Upper lobe of right lung (tissue), 1 donor: ENCODE measurements around the gene ABRACL. TPM values are rescaled to one million over a fixed set of nuclear protein-coding genes. Genes with fewer than 3 reads are reported as not detected.

Experiments used
- ATAC-seq: fragments of 200-7000 bp; cut with Tn5 transposase; one replicate; pipeline ENCODE4 v1.9.1; 2020; ENCODE audit warnings: mild to moderate bottlenecking, moderate library complexity
- DNase-seq: peaks from one replicate; pipeline ENCODE4 v3.0.0-alpha.2; 2020
- H3K27ac ChIP-seq: fragments of 200-600 bp; one replicate; pipeline ENCODE4 v1.8.0; 2022
- H3K27me3 ChIP-seq: fragments of 200-600 bp; one replicate; pipeline ENCODE4 v1.8.0; 2022; ENCODE audit warnings: mild to moderate bottlenecking
- H3K36me3 ChIP-seq: fragments of 200-600 bp; one replicate; pipeline ENCODE4 v1.8.0; 2022
- H3K4me1 ChIP-seq: fragments of 200-600 bp; one replicate; pipeline ENCODE4 v1.8.0; 2022
- H3K4me3 ChIP-seq: fragments of 200-600 bp; one replicate; pipeline ENCODE4 v1.8.0; 2022; ENCODE audit warnings: mild to moderate bottlenecking
- H3K9me3 ChIP-seq: fragments of 200-600 bp; one replicate; pipeline ENCODE4 v1.8.0; 2022
- intact Hi-C: fragments of 100-400 bp; cut with DNase I; formaldehyde crosslinking; loops from one replicate; pipeline ENCODE4 v1.11.0; 2022
- total RNA-seq: library from RNA; stranded (reverse); fragmentation: NEBNext Ultra II Directional; extraction: Animal tissue kit (Norgen Biotek cat#: 25700); gene quantifications from one replicate; pipeline ENCODE4 v1.2.1, GENCODE V29; 2021
- TF ChIP-seq, protein P1 (sequence below): fragments of 200-600 bp; IDR thresholded peaks from one replicate; pipeline ENCODE4 v1.8.0; 2022; ENCODE audit warnings: antibody characterized with exemption
- donor health status: DM: no; HTN: yes; CAD: no; lungs with severe emphysema.

The ABRACL gene
- total RNA-seq, 1 donor from 2014 or later = 32.0 TPM

DNA sequence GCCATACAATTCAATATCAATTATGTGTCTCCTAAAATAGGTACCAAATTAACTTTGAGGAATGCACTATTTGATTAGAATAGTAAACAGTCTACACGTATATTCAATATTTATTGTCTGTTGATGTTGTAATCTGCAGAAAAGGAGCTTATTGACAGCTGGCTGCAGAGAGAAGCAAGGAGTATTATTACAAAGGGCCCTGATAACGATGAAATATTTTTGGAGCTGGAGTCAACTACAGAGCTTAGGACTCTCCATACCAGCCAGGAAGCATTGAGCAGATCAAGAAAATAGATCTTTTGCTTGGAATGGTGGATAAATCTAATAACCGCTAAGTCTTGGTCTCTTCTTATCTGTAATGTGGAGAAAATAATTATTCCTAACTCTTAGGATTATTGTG is 25.5 kb downstream of the ABRACL start:
- no peak for ATAC-seq
- intact Hi-C loops = no loop called here
- H3K4me3 ChIP-seq = no peak overlapping the region
- H3K27me3 ChIP-seq = no peaks in the 10 kb centered on the region
- H3K27ac ChIP-seq = no peak overlapping the region
- DNase-seq = no peak
- TF ChIP-seq, protein P1, sequence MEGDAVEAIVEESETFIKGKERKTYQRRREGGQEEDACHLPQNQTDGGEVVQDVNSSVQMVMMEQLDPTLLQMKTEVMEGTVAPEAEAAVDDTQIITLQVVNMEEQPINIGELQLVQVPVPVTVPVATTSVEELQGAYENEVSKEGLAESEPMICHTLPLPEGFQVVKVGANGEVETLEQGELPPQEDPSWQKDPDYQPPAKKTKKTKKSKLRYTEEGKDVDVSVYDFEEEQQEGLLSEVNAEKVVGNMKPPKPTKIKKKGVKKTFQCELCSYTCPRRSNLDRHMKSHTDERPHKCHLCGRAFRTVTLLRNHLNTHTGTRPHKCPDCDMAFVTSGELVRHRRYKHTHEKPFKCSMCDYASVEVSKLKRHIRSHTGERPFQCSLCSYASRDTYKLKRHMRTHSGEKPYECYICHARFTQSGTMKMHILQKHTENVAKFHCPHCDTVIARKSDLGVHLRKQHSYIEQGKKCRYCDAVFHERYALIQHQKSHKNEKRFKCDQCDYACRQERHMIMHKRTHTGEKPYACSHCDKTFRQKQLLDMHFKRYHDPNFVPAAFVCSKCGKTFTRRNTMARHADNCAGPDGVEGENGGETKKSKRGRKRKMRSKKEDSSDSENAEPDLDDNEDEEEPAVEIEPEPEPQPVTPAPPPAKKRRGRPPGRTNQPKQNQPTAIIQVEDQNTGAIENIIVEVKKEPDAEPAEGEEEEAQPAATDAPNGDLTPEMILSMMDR = no peak
- H3K36me3 ChIP-seq = no peaks in the 10 kb centered on the region
- H3K9me3 ChIP-seq = no peaks in the 10 kb centered on the region
- no peaks in the 10 kb centered on the region for H3K4me1 ChIP-seq

DNA sequence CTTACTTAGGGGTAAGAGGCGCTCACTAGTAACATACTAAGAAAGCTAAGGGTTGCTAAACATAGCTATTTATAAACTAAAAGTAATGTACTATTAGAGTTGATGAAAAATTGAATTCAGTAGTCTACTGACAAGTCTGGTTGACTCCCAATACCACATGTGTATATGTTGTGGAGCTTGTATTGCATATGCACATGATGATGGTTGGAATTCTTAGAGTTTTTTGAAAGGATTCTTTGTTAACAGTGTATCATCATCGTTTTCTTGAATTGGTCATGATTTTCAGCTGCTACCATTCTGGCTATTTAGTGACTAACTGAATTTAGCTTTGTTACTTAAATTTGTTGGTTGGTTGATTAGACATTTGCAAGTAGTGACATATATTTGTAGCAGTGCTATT is 27.2 kb downstream of the ABRACL start:
- TF ChIP-seq, protein P1 = no peak
- Histone ChIP-seq H3K4me1 (no peaks in the 10 kb centered on the region), H3K27me3 (no peaks in the 10 kb centered on the region), H3K27ac (no peak overlapping the region), H3K4me3 (no peak overlapping the region), H3K36me3 (no peaks in the 10 kb centered on the region), H3K9me3 (no peaks in the 10 kb centered on the region)
- no peak for DNase-seq
- intact Hi-C loops = no loop called here
- no peak for ATAC-seq

DNA sequence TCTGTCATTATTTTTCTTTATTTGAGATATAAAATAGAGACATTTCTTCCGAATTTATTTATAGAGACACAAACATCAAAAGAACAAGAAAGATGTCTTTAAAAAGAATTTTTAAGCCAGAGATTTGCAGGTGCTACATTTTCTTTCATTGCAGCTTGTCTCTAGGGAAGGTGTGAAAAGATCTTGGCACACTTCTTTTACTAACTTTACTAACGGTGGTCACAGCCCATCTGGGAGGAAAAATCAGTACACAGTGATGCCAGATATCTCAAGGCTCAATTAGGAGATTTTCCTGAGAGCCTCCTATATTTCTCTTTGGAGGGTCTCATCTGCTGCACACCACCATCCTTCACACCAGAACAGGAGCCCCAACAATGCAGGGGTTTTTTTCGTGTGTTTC is 29.5 kb downstream of the ABRACL start:
- H3K9me3 ChIP-seq = no peaks in the 10 kb centered on the region
- DNase-seq (no peak), ATAC-seq (no peak)
- H3K27me3 ChIP-seq = no peaks in the 10 kb centered on the region
- H3K4me3 ChIP-seq = no peak overlapping the region
- no peaks in the 10 kb centered on the region for H3K36me3 ChIP-seq
- TF ChIP-seq, protein P1 = no peak
- no peak overlapping the region for H3K27ac ChIP-seq
- intact Hi-C loops = no loop called here
- H3K4me1 ChIP-seq = no peaks in the 10 kb centered on the region

DNA sequence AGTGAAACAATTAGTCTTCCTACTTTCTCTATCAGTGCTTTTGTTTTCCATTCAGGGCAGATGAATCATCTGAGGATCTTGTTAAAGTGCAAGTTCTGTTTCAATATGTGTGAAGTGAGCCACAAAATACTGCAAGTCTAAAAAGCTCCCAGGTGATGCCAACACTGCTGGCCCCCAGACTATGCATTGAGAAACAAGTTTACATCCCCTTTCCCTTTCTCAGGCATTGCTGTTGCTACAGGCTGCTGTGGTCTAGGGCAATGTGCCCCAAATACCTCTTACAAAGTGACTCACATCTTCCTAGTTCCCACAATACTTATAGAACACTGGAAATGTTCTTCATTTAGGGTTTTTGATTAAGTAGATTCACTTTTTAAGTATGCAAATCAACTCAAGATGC is 31.8 kb downstream of the ABRACL start:
- no peak for ATAC-seq
- Histone ChIP-seq H3K4me3 (no peak overlapping the region), H3K4me1 (no peaks in the 10 kb centered on the region), H3K27ac (no peak overlapping the region), H3K9me3 (no peaks in the 10 kb centered on the region), H3K27me3 (no peaks in the 10 kb centered on the region), H3K36me3 (no peaks in the 10 kb centered on the region)
- intact Hi-C loops = no loop called here
- TF ChIP-seq, protein P1 = no peak
- no peak for DNase-seq

DNA sequence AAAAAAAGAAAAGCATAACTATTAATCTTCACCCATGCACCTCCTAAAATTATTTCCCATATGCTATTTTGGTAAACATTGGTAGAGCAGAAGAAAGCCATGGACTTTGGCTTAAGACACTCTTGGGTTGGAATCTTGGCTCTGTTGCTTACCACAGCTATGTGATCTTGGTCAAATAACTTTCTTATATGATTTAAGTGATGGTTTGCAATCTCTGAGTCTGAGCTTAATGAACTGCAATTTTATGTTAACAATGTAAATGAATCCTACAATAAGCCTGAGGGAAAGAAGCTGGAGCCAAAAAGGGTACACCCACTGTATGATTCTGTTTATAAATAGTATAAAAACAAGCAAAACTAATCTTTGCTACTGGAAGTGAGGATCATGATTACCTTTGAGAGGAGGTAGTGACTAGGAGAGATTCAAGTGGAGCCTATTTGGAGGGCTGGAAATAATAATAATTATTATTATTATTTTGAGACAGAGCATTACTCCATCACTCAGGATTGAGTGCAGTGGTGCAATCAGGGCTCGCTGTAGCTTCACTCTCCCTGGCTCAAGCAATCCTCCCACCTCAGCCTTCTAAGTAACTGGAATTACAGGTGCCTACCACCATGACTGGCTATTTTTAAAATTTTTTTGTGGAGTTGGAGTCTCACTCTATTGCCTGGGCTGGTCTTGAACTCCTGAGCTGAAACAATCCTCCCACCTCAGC is 34.5 kb downstream of the ABRACL start:
- intact Hi-C loops = no loop called here
- Histone ChIP-seq H3K4me3 (no peak overlapping the region), H3K36me3 (no peaks in the 10 kb centered on the region), H3K9me3 (no peaks in the 10 kb centered on the region), H3K27me3 (no peaks in the 10 kb centered on the region), H3K4me1 (no peaks in the 10 kb centered on the region), H3K27ac (no peak overlapping the region)
- no peak for ATAC-seq
- no peak for DNase-seq
- TF ChIP-seq, protein P1 = no peak
